Embryonic facial prominence (tissue), 1 donor: ENCODE data around the gene HRCT1.
"Not testable (repeated sequence)": the region's sequence is repeated elsewhere in the genome, so short reads cannot be mapped to it uniquely, and the experiment has no call there.

Experiments used
- DNase-seq: peaks from one replicate; pipeline ENCODE4 v3.0.0-alpha.2; 2016; ENCODE audit errors: extremely low spot score

Gene HRCT1

DNA sequence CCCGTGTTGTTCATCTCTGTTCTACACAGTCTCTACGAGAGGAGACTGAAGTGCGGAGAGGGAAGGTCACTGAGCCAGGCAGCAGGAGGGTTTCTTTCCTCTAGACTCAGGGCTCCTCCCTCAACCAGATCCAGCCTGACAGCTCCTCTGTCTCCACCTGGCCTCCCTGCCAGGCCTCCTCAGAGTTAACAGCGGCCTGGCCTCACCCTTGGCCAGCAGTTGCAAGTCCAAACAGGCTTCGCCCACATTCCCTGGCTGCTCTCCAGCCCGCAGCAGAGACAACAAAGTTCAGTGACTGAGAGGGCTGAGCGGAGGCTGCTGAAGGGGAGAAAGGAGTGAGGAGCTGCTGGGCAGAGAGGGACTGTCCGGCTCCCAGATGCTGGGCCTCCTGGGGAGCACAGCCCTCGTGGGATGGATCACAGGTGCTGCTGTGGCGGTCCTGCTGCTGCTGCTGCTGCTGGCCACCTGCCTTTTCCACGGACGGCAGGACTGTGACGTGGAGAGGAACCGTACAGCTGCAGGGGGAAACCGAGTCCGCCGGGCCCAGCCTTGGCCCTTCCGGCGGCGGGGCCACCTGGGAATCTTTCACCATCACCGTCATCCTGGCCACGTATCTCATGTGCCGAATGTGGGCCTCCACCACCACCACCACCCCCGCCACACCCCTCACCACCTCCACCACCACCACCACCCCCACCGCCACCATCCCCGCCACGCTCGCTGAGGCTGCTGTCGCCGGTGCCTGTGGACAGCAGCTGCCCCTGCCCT, at the start of gene HRCT1:
TSS of gene HRCT1 (plus strand) at position 291 of the 768 bp plus-strand sequence. CDS start at position 377, 86 bp downstream.
- no peak for DNase-seq

DNA sequence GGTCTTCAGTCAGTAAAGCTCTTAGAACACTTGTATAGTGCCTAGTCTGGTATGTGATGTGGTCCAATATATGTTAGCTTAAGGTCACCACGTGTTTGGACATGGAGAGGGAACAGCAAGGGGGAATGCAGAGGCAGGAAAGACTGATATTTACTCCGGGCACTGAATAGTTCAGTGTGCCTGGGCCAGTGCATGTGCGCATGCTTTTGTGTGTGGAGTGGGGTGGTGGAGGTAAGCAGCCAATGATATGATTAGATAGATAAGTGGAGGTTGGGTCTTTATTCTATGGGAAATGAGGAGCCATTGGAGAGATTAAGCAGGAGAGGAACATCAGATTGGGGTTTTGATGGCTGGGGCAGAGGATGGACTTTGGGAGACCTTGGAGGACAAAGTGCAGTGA, 49.8 kb upstream of the HRCT1 start:
- DNase-seq, result no peak

DNA sequence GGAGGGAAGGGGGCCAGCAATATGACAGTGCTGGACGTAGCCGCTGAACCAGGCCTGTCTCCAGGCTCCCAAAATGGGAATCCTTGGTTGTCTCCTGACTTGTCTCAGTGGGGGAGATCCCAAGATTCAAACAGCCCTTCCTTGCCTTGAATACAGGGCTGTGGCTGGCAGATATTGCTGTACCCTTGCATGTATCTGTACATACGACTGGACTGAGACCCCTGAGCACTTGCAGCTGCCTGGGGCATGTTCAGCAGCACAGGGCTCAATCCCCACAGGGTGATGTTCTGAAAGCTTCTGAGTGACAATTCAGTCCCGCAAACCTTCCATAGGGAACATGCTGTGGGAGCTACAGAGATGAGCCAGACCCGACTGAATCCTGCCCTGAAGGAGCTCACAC, 49.1 kb upstream of the HRCT1 start:
- no peak for DNase-seq

DNA sequence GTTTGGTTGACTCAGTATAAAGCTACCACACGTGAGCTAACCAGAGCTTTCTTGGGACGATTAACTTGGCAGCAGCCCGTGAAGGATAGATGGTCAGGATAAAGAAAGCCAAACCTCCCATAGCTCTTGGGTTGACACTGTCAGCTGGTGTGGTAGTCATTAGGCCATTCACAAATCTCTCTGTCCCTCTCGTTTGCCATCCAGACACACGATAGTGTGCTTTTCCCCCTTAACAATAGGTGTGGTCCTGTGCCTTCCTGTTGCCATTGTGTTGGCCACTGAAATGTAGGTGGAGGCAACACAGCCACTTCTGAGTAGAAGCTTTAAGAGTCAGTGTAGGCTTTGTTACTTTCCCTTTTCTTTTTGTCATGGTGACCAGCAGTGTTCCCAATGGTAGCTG, 47.5 kb upstream of the HRCT1 start:
- DNase-seq, result no peak

DNA sequence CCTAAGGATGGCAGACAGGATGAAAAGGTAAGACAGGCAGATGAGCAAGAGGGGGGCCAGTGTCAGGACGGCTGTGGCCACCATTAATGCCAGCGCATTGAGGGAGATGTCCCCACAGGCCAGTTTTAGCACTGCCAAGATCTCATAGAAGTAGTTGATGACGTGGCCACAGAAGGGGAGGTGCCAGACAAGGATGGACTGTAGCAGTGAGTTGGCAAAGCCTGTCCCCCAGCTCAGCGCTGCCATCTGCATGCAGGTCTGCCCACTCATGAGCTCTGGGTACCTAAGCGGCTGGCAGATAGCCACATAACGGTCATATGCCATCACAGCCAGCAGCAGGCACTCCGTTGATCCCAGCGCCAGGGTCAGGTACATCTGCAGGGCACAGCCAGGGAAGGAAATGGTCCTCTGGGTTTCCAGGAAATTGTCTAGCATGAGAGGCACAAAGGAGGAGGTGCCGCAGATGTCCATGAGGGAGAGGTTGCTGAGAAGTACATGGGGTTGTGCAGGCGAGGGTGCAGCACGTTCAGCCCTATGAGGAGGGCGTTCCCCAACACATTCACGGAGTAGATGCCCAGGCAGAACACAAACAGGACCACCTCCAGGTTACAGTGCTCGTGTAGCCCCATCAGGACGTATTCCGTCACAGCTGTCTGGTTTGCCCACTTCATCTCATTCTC, 46.6 kb upstream of the HRCT1 start:
- DNase-seq, result no peak

DNA sequence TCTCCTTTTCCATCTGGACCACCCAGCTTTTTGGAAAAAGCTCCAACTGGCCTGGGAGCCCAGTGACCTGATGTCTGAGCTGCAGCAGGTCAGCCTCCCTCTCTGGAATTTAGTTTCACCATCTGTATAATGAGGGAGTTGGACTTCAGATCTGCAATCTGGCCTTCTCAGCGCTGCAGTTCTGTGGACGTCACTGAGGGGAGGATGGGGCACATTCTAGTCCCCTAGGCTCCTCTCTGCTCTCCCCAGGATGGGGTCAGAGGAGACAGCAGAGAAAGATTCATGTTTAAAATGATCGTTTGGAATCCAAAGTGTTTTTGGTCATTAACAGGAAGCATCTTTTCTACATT, 46.0 kb upstream of the HRCT1 start:
- DNase-seq, result no peak

DNA sequence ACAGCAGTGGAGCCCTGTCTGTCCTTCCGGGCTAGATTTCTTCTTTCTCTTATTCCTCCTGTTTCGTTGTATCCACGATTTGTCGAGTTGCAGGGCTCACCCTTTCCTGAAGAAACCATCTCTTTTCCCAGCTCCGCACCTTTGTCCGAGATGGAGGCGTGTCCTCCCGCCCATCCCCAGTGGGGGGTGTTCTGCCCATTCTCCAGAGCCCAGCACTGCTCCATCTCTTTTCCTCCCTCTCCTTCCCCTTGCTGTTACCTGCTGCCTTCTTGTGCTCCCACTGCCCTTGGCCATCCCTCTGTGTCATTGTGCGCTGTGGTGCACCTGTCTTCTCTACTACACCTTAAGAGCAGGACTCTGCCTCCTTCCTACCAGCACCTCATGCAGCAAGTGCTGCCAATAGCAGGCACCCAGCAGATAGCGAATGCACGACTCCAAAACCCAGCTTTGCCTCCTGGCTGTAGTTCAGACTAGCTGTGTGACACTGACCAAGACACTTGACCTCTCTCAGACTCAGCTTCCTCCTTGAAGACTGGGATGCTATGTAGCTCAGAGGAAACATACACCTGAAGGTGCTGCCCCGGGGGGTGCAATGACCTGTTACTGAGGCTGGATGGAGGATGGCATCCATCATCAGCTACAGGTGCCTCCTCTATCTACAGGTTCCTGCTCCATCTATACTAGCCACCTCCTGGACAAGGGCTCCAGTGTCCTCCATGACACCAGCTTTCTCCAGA, 44.7 kb upstream of the HRCT1 start:
- DNase-seq, result no peak

DNA sequence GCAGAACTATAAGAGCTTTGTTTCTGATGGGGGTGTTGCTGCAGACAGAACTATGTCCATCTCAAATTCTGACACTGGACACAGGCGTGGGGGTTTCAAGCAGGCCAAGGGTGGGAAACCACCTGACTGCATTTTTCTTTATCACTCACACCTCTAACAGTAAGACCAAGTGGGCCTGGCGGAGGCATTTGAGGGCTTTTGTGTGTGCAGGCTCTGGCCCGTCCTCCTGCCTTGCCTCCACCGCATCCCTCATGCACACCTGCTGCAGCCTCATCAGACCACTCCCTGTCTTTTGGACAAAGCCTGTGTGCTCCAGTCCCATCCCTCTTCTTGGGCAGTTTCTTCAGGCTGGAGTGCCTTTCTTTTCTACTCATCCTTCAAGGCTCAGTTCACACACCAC, 43.7 kb upstream of the HRCT1 start:
- no peak for DNase-seq

DNA sequence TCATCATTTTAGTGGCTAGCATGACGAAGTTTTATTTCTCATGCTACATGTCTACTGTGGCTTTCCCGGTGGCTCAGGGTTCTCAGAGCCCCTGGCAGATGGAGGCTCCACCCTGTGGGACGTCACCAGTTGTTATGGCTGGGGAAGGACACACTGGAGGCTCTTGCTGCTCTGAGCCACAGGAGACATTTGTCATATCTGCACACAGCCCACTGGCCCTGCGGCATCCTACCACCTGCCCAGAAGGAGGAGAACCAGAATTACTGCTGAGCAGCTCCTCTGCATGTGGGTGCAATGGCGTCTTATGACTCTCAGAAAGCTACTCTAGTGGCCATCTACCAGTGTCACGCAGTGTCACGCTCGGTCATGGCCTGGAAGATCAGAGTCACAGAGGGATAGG, 42.4 kb upstream of the HRCT1 start:
- no peak for DNase-seq

DNA sequence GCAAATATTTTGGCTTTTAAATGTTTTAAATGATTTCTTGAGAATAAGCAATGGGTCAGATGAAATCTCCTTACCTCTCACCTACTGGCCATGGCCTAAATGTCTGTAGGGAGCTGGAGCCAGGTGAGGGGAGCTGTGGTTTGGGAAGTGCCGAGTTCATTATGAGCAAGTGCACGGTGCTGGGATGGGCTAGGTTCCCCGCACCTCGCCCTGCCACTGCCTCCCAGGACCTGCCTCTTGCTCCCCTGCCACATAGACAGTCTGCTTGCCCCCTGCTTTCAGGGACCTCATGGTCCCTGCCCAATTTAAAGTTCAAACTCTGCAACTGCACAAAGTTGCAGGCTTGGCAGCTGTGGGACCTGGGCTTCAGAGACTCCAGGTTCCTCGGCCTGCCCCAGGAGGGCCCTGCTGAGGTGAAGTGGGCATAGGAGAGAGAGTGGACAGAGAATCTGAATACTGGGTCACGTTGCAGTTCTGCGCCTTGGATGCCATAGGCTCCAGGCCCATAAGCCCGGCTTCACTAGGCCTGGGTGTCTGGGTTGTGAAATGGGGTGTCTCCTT, 41.2 kb upstream of the HRCT1 start:
- no peak for DNase-seq

DNA sequence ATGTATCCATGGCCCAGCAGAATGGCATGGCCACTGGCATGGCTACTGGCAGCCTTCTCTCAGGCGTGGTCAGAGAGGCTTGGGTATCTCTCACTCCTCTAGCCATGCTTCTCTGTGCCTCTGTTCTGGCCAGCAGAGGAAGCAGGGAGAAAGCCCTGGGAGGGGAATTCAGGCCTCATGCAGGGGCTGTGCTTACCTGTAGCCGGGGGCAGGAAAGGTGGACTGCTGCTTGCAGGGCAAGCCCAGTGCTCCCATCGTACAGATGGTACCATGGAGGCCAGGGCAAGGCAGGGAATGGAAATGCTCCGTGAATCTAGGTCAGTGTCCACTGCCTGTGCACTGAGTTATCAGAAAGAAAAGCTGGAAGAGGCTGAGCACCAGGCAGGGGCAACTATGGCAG, 38.5 kb upstream of the HRCT1 start:
- no peak for DNase-seq

DNA sequence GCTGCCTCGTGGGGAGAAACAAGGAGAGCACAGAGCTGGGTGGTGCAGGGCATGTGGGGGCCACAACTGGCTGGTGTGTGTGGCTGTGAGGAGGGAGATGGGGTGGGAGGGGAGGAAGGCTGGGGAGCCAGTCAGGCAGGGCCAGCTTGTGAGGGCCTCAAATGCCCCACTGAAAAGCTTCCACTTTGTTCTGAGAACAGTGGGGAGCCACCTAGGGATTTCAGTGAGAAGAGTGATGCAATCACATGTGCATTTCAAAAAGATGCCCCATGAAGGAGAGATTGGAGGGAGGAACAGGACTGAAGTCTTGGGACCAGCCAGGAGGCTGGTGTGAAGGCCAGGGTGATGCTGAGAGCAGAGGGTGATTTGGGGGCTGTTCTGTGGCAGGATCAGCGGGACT, 37.1 kb upstream of the HRCT1 start:
- DNase-seq, result no peak

DNA sequence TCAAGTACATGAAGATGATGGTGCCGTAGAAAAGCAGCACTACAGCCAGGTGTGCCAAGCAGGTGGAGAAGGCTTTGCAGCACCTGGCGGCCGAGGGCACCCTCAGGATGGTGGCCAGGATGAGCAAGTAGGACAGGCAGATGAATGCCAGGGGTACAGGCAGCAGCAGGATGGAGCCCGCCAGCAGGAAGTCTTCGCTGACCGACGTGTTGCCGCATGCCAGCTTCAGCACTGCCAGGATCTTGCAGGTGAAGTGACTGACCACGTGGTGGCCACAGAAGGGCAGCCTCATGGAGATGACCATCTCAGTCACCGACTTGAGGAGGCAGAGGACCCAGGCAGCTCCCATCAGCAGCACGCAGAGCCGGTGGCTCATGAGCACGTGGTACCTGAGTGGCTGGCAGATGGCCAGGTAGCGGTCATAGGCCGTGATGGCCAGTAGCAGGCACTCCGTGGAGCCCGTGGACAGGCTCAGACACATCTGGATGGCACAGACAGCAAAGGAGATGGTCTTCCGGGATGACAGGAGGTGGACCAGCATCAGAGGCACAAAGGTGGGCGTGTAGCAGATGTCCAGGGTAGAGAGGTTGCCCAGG, 36.3 kb upstream of the HRCT1 start:
- no peak for DNase-seq

DNA sequence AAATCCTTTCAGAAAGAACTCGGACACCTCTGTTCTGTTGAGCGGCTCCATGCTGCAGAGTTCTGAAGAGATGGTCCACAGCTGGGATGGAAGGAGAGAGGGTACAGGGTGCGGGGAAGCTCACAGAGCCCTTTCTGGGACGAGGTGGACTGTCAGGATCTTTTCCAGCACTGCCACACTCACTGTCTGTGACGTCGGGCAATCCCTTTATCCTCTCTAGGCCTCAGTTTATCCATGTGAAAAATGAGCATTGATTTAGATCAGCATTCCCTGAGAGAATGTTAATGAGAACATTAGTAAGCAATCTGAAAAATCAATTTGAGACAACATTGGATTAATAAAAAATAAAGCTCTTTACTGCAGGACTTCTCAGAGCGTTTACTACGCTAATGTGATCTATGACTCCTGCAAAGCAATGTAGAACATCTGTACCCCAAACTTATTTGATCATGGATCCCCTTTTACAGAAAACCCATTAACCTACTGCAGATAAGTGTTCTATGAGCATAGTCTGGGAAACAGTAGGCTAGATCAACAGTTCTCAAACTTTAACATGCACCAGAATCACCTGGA, 35.6 kb upstream of the HRCT1 start, which contains the start of gene OR13J1:
TSS of gene OR13J1 (minus strand) at position 51 of the 573 bp plus-strand sequence. CDS start at position 51, 0 bp downstream.
- DNase-seq, result no peak

DNA sequence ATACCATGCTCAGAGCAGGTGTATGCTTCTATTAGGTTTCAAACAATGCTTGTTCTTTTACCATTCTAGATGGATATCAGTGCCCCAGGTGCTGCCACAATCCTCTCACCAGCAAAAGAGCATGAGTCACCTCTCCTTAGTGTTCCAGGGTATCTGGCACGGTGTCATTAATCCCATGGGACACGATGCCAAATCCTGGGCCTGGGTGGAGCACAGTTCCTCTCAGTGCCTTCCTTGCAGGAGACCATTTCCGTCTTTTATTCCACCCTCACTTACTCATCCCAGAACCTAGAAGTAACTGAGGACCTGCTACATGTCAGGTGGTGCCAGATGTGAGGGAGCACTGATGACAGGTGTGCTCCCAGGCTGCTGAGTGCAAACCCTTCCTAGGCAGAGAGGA, 34.5 kb upstream of the HRCT1 start:
- DNase-seq, result no peak

DNA sequence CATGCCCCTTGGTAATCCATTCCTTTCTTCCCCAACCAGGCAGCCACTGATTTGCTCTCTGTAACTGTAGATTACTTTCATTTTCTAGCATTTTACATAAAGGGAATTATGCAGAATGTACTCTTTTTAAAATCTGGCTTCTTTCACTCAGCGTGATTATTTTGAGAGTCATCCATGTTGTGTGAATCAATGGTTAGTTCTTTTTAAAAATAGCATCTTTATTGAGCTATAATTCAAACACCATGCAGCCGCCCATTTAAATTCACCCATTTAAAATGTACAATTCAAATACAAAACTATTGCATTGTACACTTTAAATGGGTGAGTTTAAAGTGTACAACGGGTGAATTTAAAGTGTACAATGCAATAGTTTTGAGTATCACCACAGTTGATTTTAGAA, 33.5 kb upstream of the HRCT1 start:
- DNase-seq, result no peak

DNA sequence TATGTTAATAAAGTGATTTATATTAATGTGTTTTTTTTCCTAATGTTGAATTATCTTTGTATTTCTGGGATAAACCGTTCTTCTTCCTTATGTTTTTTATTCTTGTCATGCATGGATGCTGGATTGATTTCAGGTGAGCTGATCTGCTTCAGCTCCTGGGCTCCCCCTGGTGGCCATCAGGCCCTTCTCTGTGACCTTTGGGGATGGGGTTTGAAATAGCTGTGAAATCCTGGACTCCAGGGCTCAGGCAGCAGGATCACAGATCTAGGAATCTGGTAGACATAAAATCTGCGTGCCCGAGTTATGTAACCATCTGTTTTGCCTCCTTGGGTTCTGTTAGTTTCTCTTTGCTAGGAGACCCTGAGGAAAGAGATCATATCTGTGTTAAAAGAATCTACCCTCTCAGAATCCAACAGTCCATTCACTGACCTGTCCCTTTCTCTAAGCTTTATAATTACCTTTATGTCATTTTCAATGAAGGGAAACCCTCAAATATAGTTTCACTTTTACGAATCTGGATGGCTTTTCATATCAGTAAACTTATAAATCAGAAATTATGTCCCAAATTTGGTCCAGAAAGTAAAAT, 23.6 kb upstream of the HRCT1 start:
- DNase-seq, result peak; percentile 56

DNA sequence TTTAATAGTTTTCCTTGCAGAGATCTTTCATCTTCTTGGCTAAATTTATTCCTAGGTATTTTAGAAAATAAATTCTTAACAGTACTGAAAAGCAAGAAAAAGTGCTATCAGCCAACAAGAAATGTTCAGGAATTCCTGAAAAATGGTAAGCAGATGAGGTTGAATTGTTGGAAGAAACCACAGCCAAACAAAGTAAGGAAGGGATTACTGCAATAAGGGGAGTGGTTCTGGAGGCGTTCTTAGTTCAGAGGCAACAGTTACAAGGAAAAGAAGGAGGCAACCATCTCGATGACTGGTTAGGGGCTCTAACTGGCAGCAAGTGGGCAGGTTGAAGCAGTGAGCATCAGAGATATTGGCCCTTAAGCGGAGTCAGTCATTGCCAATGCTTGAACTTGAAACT, 23.0 kb upstream of the HRCT1 start:
- DNase-seq, result peak; percentile 42

DNA sequence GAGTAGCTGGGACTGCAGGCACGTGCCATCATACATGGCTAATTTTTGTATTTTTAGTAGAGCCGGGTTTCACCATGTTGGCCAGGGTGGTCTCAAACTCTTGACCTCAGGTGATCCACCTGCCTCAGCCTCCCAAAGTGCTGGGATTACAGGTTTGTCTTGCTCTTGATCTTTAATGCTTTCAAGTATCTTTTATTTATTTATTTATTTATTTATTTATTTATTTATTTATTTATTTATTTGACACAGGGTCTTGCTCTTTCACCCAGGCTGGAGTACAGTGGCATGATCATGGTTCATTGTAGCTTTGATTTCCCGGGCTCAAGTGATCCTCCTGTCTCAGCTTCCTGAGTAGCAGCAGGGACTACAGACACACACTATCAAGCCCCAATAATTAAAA, 21.1 kb upstream of the HRCT1 start:
- not testable (repeated sequence) for DNase-seq

DNA sequence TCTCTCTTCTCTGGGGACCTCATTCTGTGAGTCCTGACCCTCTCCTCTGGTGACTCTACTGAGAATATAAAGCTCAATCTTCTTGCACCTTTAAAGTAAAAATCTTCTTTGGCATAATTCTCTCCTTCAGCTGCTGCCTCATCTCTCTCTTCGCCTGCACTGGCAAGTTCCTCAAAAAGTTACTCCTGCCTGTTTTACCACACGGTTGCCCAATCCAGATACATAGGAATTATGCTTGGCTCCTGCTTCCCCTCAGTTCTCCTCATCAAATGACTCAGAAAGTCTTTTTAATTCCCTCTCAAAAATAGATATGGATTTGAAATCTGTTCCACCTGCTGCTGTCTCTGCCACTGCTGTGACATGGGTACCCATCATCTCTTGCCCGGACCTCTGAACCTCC, 14.4 kb upstream of the HRCT1 start:
- DNase-seq, result no peak

DNA sequence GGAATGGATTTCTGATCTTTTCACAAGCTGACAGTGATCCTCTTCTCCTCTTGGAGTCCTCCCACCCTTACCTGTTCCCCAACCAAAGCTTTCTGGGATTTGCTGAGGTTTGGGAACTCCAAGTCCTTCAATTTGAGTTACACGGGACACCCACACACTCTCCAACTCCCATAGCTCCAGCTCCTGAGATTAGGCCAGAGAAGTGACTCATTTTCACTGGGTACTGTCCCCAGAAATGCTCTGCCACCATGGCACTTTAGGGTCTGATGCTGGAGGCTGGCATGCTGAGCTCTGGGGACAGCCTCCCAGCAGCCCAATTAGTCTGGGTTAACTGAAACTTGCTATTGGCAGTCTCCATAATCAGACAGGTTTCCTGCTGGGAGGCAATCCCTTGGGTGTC, 14.0 kb upstream of the HRCT1 start:
- DNase-seq, result no peak
